OCI-LY7 (cell line): ENCODE measurements around the gene KDM4F. TPM values are rescaled to one million over a fixed set of nuclear protein-coding genes. Genes with fewer than 3 reads are reported as not detected.

Source experiments
- BruUV-seq: library from RNA; stranded (reverse); fragments of 400-500 nt; replicated peaks from 2 replicates; lab custom pipeline; 2021; lab: Mats Ljungman, UMichigan
- CTCF ChIA-PET: fragments of 300-600 bp; sonication (Branson Sonifier 250); formaldehyde crosslinking; loops from one replicate; lab custom pipeline; 2022; ENCODE audit warnings: antibody characterized with exemption; ENCODE audit not compliant: unreplicated experiment; lab: Charles Lee
- POLR2A ChIA-PET: fragments of 300-600 bp; sonication (Branson Sonifier 250); formaldehyde crosslinking; loops from one replicate; lab custom pipeline; 2022; ENCODE audit warnings: antibody characterized with exemption; lab: Charles Lee
- DNase-seq: peaks from one replicate; pipeline ENCODE4 v3.0.0-alpha.2; 2015; ENCODE audit warnings: low spot score
- H2AFZ ChIP-seq: fragments of 200-600 bp; sonication (generic), shearing (Covaris generic); 2 replicates; pipeline ENCODE4 v1.6.1; 2014; ENCODE audit warnings: mild to moderate bottlenecking, antibody characterized with exemption, low read length, moderate library complexity
- H3K27ac ChIP-seq: fragments of 200-600 bp; sonication (generic); 2 replicates; pipeline ENCODE4 v1.5.1; 2014; ENCODE audit warnings: mixed run types, low read depth, mild to moderate bottlenecking, moderate library complexity, low read length, inconsistent platforms; ENCODE audit not compliant: poor library complexity, severe bottlenecking
- H3K36me3 ChIP-seq: fragments of 200-600 bp; sonication (generic); 2 replicates; pipeline ENCODE4 v1.6.1; 2014; ENCODE audit warnings: mild to moderate bottlenecking, antibody characterized with exemption, low read length, moderate library complexity, mixed read lengths; ENCODE audit not compliant: insufficient read depth
- H3K4me1 ChIP-seq: fragments of 200-600 bp; sonication (generic); 2 replicates; pipeline ENCODE4 v1.5.1; 2014; ENCODE audit warnings: mild to moderate bottlenecking, low read length; ENCODE audit not compliant: insufficient read depth, poor library complexity, severe bottlenecking
- H3K4me2 ChIP-seq: fragments of 200-600 bp; sonication (generic); 2 replicates; pipeline ENCODE4 v1.6.1; 2014; ENCODE audit warnings: mild to moderate bottlenecking, low read length
- H3K4me3 ChIP-seq: fragments of 200-600 bp; sonication (generic); 2 replicates; pipeline ENCODE4 v1.5.1; 2014; ENCODE audit warnings: mild to moderate bottlenecking, low read depth, low read length; ENCODE audit not compliant: poor library complexity, severe bottlenecking
- H3K79me2 ChIP-seq: fragments of 200-600 bp; sonication (generic); 2 replicates; pipeline ENCODE4 v1.6.1; 2016; ENCODE audit warnings: low read depth, mild to moderate bottlenecking, low read length, moderate library complexity, mixed read lengths; ENCODE audit not compliant: insufficient read depth
- H3K9me2 ChIP-seq: fragments of 200-600 bp; sonication (generic); 2 replicates; pipeline ENCODE4 v1.6.1; 2016; ENCODE audit warnings: mild to moderate bottlenecking, low read length, mixed read lengths; ENCODE audit not compliant: insufficient read depth
- H3K9me3 ChIP-seq: fragments of 200-600 bp; sonication (generic); 2 replicates; pipeline ENCODE4 v1.6.1; 2014; ENCODE audit warnings: mild to moderate bottlenecking, mixed run types, low read length, mixed read lengths
- H4K20me1 ChIP-seq: fragments of 200-600 bp; sonication (generic); 2 replicates; pipeline ENCODE4 v1.6.1; 2014; ENCODE audit warnings: mild to moderate bottlenecking, antibody characterized with exemption, low read length, moderate library complexity, mixed read lengths; ENCODE audit not compliant: insufficient read depth
- EZH2phosphoT487 ChIP-seq: fragments of 200-600 bp; sonication (generic); IDR thresholded peaks from 2 replicates; pipeline ENCODE4 v1.6.1; 2018; ENCODE audit warnings: low read depth, borderline replicate concordance, mild to moderate bottlenecking, mixed run types, antibody characterized with exemption, low read length, moderate library complexity, mixed read lengths
- intact Hi-C: fragments of 100-400 bp; cut with micrococcal nuclease; formaldehyde crosslinking; loops from one replicate; pipeline ENCODE4 v1.10.0; 2022; ENCODE audit not compliant: unreplicated experiment
- total RNA-seq, 2 experiments: library from RNA; depleted of rRNA in 1 of 2; stranded (reverse); fragments of >200 nt in 1 of 2; shearing (Covaris generic) in 1 of 2; gene quantifications; 2 replicates each; pipeline ENCODE4 v1.2.3, GENCODE V29; 2014 to 2022
- TF ChIP-seq, protein P1 (sequence below): fragments of 200-600 bp; sonication (generic); conservative IDR thresholded peaks from 2 replicates; pipeline ENCODE4 v1.5.1; 2014; ENCODE audit warnings: mild to moderate bottlenecking, antibody characterized with exemption, low read length, moderate library complexity, mixed read lengths

KDM4F gene
- total RNA-seq, 2 experiments from 2014 or later, result not detected

DNA sequence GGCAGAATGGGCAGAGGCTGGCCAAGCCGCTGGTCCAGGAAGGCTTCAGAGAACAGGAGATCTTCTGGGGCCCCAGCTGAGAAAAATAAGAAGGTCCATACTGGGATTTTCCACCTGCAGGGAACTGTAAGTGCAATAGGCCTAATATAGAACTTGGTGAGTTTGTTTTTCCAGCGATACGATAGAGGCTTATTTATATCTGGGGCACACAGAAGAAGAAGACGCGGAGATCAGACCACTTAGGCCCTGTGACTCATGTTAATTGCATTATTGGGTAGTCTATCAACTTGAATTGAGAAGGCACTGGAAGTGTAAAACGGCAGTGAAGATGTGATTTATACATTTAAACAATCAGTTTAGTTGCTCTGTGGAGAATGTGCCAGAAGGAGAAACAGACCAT, 9.8 kb downstream of the KDM4F start:
- Histone ChIP-seq H3K4me3 (no peak overlapping the region), H3K27ac (no peak overlapping the region), H3K4me2 (no peak overlapping the region), H2AFZ (no peak overlapping the region), H3K9me2 (no peaks in the 10 kb centered on the region), H3K36me3 (no peaks in the 10 kb centered on the region), H3K9me3 (no peaks in the 10 kb centered on the region), H4K20me1 (no peaks in the 10 kb centered on the region), H3K4me1 (no peaks in the 10 kb centered on the region), H3K79me2 (no peaks in the 10 kb centered on the region)
- no peak for DNase-seq
- intact Hi-C loops, result no loop called here
- TF ChIP-seq, protein P1, sequence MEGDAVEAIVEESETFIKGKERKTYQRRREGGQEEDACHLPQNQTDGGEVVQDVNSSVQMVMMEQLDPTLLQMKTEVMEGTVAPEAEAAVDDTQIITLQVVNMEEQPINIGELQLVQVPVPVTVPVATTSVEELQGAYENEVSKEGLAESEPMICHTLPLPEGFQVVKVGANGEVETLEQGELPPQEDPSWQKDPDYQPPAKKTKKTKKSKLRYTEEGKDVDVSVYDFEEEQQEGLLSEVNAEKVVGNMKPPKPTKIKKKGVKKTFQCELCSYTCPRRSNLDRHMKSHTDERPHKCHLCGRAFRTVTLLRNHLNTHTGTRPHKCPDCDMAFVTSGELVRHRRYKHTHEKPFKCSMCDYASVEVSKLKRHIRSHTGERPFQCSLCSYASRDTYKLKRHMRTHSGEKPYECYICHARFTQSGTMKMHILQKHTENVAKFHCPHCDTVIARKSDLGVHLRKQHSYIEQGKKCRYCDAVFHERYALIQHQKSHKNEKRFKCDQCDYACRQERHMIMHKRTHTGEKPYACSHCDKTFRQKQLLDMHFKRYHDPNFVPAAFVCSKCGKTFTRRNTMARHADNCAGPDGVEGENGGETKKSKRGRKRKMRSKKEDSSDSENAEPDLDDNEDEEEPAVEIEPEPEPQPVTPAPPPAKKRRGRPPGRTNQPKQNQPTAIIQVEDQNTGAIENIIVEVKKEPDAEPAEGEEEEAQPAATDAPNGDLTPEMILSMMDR, result no peak
- no peak for TF ChIP-seq EZH2phosphoT487
- BruUV-seq, result no TSS peak
- ChIA-PET CTCF (no interaction called here), POLR2A (no interaction called here)

DNA sequence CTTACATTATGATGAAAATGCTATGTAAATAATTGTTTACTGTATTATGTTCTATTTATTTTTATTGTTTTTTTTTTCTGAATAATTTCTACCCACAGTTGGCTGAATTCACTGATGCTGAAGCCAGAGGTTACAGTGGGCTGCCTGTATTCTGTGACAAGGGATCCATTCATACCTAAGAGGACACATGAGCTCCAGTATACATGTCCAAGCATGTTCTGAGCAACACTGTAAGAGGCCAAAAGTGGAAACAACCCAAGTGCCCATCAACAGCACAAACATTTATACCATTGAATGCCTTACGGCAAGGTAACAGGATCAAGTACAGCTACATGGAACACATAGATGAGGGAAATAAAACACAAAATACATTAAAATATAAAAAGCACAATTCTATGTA, 16.1 kb downstream of the KDM4F start:
- Histone ChIP-seq H3K9me2 (no peaks in the 10 kb centered on the region), H3K79me2 (peaks cover 24% of the 10 kb centered on the region), H4K20me1 (0 out of 2 replicates have a peak, but pooled peaks cover 9% of the 10 kb centered on the region), H3K4me2 (no peak overlapping the region), H3K4me1 (peaks cover 10% of the 10 kb centered on the region), H2AFZ (no peak overlapping the region), H3K36me3 (peaks cover 1% of the 10 kb centered on the region; the same call in 1 of the 2 replicates), H3K9me3 (no peaks in the 10 kb centered on the region), H3K4me3 (no peak overlapping the region), H3K27ac (no peak overlapping the region)
- BruUV-seq, result no TSS peak
- no peak for DNase-seq
- ChIA-PET CTCF (no interaction called here), POLR2A (interaction anchor here (1.0 to 1.8 kb wide), 2 partner anchors 12 to 52 kb away, joined by 3 to 4 read pairs; no protein-coding TSS in a partner anchor)
- intact Hi-C loops, result loop anchor here (5.0 to 10.0 kb wide), 4 partner anchors 461 to 722 kb away; partner anchors contain the start of gene FAM76B
- TF ChIP-seq EZH2phosphoT487, result no peak
- TF ChIP-seq, protein P1, result no peak

DNA sequence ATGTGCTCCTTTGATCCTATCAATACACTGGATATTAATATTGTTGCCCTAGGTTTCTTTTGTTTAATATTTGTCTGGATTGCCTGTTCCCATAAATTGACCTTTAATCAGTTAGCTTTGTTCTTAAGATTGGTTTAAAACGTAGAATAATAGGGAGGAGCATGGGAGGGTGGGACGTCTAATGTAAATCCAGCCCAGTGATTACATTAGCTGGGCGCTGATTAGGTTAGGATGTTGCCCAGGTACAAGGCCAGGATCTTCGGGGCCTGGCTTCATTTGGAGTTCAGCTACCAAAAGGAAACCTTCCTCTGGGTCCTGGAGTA, 17.5 kb downstream of the KDM4F start, which contains the start of gene SRSF8:
TSS of gene SRSF8 (plus strand) at position 204 of the 323 bp plus-strand sequence. CDS start 308 bp downstream, outside the sequence.
- no peak for TF ChIP-seq EZH2phosphoT487
- TF ChIP-seq, protein P1, result no peak
- peak within 1 kb of the TSS; percentile 81 for H3K4me2 ChIP-seq
- CTCF ChIA-PET, result interaction anchor here (0.6 to 2.9 kb wide), 8 partner anchors 9 to 649 kb away, joined by 3 to 18 read pairs (median 4); partner anchors contain the start of gene ENDOD1
- H3K79me2 ChIP-seq, result peaks cover 28% of the 10 kb centered on the region
- BruUV-seq, result no TSS peak
- H3K4me3 ChIP-seq, result peak within 1 kb of the TSS; percentile 87
- no peak for DNase-seq
- 0 out of 2 replicates have a peak, but pooled peaks cover 3% of the 10 kb centered on the region for H3K9me3 ChIP-seq
- no peaks in the 10 kb centered on the region for H3K9me2 ChIP-seq
- peak within 1 kb of the TSS; percentile 77 for H3K27ac ChIP-seq
- peaks cover 13% of the 10 kb centered on the region for H3K4me1 ChIP-seq
- intact Hi-C loops, result loop anchor here (2.0 to 10.0 kb wide), 5 partner anchors 188 to 721 kb away; partner anchors contain the start of gene FAM76B
- H3K36me3 ChIP-seq, result peaks cover 14% of the 10 kb centered on the region
- POLR2A ChIA-PET, result interaction anchor here (0.6 to 5.4 kb wide), 20 partner anchors 9 to 724 kb away, joined by 3 to 68 read pairs (median 9); partner anchors contain the start of genes CEP57, CWC15, ENDOD1 and FAM76B
- 0 out of 2 replicates have a peak, but pooled peaks cover 9% of the 10 kb centered on the region for H4K20me1 ChIP-seq
- peak within 1 kb of the TSS; percentile 88 for H2AFZ ChIP-seq
